ENCODE data around the gene RRM1.

RRM1 gene

DNA sequence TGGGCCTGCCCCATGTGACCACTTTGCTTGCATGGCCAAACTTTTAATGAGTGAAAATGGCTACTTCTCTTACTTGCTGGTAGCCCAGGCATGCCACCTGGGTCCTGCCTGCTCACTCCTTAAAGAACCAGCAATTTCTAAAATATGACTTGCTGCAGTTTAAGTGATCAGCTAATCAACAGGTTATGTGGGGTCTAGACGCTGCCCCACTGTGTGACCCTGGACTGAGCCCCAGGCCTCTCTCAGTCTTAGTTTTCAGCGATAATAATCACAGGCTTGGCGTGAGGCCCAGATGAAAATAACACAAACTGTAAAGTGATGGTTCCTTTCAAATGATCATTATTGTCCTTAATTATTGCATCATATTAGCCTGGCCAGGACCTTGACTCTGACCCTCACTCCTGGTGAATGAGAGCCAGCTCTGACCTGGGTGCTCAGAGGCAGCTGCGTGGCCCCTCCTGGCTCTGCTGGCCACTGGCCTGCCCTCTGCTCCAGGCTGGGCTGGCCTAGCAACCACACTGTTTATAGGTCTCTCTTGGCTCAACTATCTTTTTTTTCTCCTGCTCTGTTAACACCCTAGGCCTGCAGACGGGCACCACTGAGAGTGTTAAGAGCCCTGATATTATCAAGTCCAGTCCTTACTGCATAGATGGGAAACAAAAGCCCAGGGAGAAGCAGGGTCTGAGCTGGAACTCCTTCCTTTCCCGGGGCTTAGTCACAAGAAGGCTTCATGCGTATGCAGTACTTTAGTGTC, 89.7 kb downstream of the RRM1 start:
- in situ Hi-C loops (cut with MboI; ENCODE audit: low sequenced_read_pairs): loop anchor here (10.0 to 25.0 kb wide), 2 partner anchors 370 to 828 kb away; no protein-coding TSS in a partner anchor

DNA sequence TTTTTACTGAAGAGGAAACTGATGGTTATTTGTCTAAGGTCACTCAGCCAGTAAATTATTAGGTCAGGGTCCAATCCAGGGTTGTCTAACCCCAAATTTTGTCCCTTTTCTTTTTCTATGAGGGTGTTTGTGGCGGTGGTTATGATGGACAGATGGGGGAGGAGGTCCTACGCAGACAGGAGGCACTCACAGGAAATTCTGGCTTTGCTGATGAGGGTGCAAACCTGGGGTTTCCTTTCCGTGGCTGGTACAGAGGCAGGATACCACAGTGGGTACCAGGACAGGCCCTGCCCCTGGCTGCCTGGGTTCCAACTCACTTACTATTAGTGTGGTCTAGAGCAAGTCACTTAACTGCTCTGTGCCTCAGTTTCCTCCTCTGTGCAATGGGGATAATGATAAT, 91.0 kb downstream of the RRM1 start:
- in situ Hi-C loops (cut with MboI; ENCODE audit: low sequenced_read_pairs): loop anchor here (10.0 to 25.0 kb wide), 2 partner anchors 369 to 827 kb away; no protein-coding TSS in a partner anchor

DNA sequence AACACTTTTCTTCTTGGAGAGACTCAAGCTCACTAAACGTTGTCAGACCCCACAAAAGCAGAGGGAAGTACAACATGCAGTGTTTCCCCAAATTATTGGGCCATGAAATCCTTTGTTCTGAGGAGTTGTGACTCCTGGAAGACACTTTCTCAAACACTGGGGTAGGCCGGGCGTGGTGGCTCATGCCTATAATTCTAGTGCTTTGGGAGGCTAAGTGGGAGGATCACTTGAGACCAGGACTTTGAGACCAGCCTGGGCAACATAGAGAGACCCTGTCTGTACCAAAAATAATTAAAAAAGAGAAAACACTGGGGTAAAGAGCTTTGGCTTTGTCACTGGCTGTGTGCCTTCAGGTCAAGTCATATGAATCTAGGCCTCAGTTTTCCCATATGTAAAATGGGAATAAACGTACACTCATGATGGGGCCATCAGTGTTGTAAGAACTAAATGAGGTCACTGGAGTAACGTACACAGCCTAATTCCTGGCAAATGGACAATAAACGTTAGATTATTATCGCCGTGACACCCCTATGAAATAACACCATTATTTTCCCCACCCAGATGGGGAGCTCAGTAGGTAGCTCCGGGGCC, 92.0 kb downstream of the RRM1 start:
- in situ Hi-C loops (cut with MboI; ENCODE audit: low sequenced_read_pairs): loop anchor here (10.0 to 25.0 kb wide), 2 partner anchors 368 to 826 kb away; no protein-coding TSS in a partner anchor

DNA sequence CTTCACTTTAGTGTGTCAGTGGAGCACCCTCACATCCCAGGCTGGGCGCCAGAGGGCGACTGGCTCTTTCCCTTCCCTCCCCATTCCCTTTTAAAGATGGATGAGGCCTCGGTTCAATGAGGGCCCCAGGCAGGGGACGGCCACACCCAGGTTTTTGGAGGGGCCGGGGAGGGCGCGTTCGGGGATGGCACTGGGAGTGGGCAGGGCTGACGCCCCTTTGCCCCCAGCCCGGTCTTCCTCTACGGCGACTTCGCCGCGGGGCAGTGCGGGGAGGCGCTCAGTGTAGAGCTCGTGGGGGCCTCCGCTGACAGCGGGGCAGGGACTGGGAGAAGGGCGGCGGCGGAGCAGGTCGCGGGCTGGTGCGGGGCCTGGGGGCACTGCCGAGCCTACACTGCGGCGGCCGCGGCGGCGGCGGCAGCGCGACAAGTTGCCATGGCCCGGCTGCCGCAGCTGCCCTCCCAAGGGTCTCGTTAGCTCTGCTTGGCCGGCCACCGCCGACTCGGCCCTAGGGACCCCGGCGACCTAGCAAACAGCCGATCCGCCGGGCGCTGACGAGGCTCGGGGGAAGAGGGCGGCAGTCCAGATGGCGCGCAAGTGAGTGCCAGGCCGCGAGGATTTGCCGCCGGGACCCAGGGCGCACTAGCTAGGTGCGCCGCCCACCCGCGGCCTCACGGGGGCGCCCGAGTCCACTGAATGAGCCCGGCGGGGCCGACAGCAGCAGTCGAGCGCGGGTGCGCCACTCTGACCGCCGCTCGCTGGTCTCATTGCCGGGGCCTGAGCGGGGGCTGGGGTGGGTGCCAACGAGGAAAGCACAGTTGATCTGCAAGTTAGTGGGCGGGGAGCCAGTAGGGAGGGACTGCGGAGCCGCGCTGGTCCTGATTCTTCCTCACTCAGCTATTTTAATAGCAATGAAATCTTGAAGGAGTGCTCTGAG, 92.7 kb downstream of the RRM1 start:
- in situ Hi-C loops (cut with MboI; ENCODE audit: low sequenced_read_pairs): loop anchor here (10.0 to 25.0 kb wide), 2 partner anchors 367 to 825 kb away; no protein-coding TSS in a partner anchor
